ENCODE results near the gene CAMSAP1. TPM values are rescaled to one million over a fixed set of nuclear protein-coding genes. Genes with fewer than 3 reads are reported as not detected.

The CAMSAP1 gene
- total and polyA plus RNA-seq, 2 of the 4 experiments (the other 2 are of a cell fraction), result 8.2 to 19.5 TPM

DNA sequence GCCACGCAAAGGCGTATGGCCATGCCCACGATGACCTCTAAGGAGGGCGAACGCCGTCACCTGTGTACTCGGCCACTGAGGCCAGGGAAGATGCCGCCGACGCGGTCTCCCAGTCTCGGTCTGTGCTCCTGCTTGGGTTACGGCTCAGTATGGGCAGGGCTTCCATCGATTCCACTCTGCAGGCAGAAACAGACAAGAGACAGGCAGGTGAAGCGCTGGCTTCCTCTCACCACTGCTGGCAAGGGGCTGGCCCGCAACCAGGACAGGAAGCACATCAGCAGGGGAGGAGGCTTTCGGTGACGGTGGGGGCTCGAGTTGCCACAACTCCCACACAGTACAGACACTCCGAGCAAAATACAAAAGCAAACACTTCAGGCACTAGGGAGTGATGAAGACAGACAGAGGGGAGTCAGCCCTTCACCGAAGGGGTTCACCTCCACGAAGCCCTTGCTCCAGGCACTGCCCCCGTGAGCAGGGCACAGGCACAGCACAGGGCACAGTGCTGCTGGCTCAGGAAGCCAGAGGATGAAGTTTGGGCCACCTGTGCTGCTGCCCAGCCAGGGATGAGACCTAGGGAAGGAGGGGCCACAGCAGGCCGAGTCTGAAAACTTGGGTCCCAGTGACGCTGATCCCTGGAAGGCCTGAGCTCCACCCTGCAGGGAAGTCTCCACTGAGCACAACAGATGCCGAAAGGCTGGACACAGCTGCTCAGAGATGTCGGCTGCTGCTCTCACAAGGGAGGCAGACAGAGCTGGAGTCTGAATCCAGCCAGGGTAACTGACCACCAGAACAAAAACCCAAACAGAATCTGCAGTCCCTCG lies 91.3 kb downstream of the CAMSAP1 start:
- no peak overlapping the region for H3K14ac ChIP-seq (replicated peaks; ENCODE audit: low read depth, low read length)
- H4K91ac ChIP-seq (ENCODE audit: insufficient read depth, low read depth, low read length), result no peak overlapping the region
- dilution Hi-C loops (cut with HindIII; ENCODE audit: low sequenced_read_pairs, unreplicated experiment) (no loop called here), in situ Hi-C loops (cut with MboI; ENCODE audit: low sequenced_read_pairs) (no loop called here), intact Hi-C loops (cut with micrococcal nuclease) (no loop called here)
- BruUV-seq (replicated peaks), result no TSS peak
- no peaks in the 10 kb centered on the region for H4K20me1 ChIP-seq (ENCODE audit: insufficient read depth, low read length)
- DNase-seq (no peak), ATAC-seq (ENCODE audit: low read depth) (no peak)
- H3K4ac ChIP-seq (ENCODE audit: low read depth, low read length), result no peak overlapping the region
- H3K27me3 ChIP-seq (ENCODE audit: control insufficient read depth, insufficient read depth, low read length), result no peaks in the 10 kb centered on the region
- H3K27ac ChIP-seq (ENCODE audit: insufficient read depth, low read length), result no peak overlapping the region
- H3K18ac ChIP-seq (ENCODE audit: low read depth, low read length), result no peak overlapping the region
- TF ChIP-seq SMC3 (IDR thresholded peaks at IDR 0.05; ENCODE audit: low read depth, low read length), result no peak
- TF ChIP-seq, protein P1, sequence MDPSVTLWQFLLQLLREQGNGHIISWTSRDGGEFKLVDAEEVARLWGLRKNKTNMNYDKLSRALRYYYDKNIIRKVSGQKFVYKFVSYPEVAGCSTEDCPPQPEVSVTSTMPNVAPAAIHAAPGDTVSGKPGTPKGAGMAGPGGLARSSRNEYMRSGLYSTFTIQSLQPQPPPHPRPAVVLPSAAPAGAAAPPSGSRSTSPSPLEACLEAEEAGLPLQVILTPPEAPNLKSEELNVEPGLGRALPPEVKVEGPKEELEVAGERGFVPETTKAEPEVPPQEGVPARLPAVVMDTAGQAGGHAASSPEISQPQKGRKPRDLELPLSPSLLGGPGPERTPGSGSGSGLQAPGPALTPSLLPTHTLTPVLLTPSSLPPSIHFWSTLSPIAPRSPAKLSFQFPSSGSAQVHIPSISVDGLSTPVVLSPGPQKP (IDR thresholded peaks at IDR 0.05; ENCODE audit: borderline replicate concordance, low read depth, low read length), result no peak
- TF ChIP-seq RCOR1 (IDR thresholded peaks at IDR 0.05; ENCODE audit: insufficient replicate concordance, low read length), result no peak
- no peak for TF ChIP-seq MXI1 (IDR thresholded peaks at IDR 0.05; ENCODE audit: borderline replicate concordance, low read depth, low read length)
- no peak for TF ChIP-seq CEBPB (IDR thresholded peaks at IDR 0.05; ENCODE audit: low read depth, low read length)
- no peak for TF ChIP-seq POLR2A (IDR thresholded peaks at IDR 0.05; ENCODE audit: low read depth, low read length)
- TF ChIP-seq, protein P2, sequence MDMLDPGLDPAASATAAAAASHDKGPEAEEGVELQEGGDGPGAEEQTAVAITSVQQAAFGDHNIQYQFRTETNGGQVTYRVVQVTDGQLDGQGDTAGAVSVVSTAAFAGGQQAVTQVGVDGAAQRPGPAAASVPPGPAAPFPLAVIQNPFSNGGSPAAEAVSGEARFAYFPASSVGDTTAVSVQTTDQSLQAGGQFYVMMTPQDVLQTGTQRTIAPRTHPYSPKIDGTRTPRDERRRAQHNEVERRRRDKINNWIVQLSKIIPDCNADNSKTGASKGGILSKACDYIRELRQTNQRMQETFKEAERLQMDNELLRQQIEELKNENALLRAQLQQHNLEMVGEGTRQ (IDR thresholded peaks at IDR 0.05; ENCODE audit: low read depth, low read length), result no peak
- H2AK5ac ChIP-seq (ENCODE audit: low read depth, low read length), result no peak overlapping the region
- H2BK120ac ChIP-seq (ENCODE audit: low read depth, low read length), result no peak overlapping the region
- WGBS, 2 experiments (ENCODE audit: extremely low coverage in 2 of 2, insufficient read length in 1 of 2), result 88% methylated on average over 13 of the region's 28 CpGs; no CpG with 5 or more reads in 1 of the 2 experiments
- peaks cover 73% of the 10 kb centered on the region for H3K36me3 ChIP-seq (ENCODE audit: control insufficient read depth, insufficient read depth, low read length)
- H2BK20ac ChIP-seq (ENCODE audit: low read depth, low read length), result no peak overlapping the region
- no peak overlapping the region for H3K4me3 ChIP-seq (ENCODE audit: insufficient read depth, low read depth, low read length)
- no peaks in the 10 kb centered on the region for H3K9me3 ChIP-seq (ENCODE audit: control insufficient read depth, insufficient read depth, low read length)
- H3K79me1 ChIP-seq (ENCODE audit: low read depth in 1 of 2, low read length in 2 of 2), result 0 out of 4 replicates have a peak, but pooled peaks cover 0 to 6% of the 10 kb centered on the region in 2 experiments
- H3K4me1 ChIP-seq (ENCODE audit: control insufficient read depth, insufficient read depth, low read length), result no peaks in the 10 kb centered on the region
- POLR2A ChIA-PET (ENCODE audit: unreplicated experiment), result no interaction called here
- H3K23ac ChIP-seq (ENCODE audit: low read depth, low read length), result no peak overlapping the region
- H2AFZ ChIP-seq (replicated peaks; ENCODE audit: low read length, poor library complexity), result no peak overlapping the region
- no peak overlapping the region for H3K9ac ChIP-seq (ENCODE audit: low read depth, low read length)
- CTCF ChIA-PET, result no interaction called here
- H2AK9ac ChIP-seq (replicated peaks; ENCODE audit: low read depth, low read length, poor library complexity), result no peak overlapping the region
- no peak overlapping the region for H2BK15ac ChIP-seq (ENCODE audit: low read depth, low read length)
- H3K56ac ChIP-seq (ENCODE audit: extremely low read depth, insufficient read depth, low read length), result no peak overlapping the region
- no peak overlapping the region for H4K8ac ChIP-seq (ENCODE audit: low read depth in 2 of 2, low read length in 2 of 2)
- H3K9me1 ChIP-seq (ENCODE audit: insufficient read depth, low read length), result no peaks in the 10 kb centered on the region
- H2BK5ac ChIP-seq (ENCODE audit: low read depth, low read length, poor library complexity, severe bottlenecking), result no peak overlapping the region
- no peak overlapping the region for H3K4me2 ChIP-seq (ENCODE audit: low read depth, low read length)
- no peak overlapping the region for H4K5ac ChIP-seq (ENCODE audit: low read depth, low read length)

Data from IMR-90 (cell line).